ENCODE measurements around the gene LINGO1. TPM values are rescaled to one million over a fixed set of nuclear protein-coding genes. Genes with fewer than 3 reads are reported as not detected.

LINGO1 gene
- total and polyA plus RNA-seq, 2 donors (not counting 1 experiment from before 2014, with no cell fraction given) = 0.05 TPM; not detected in 1

GRCh38 chr15:77634266-77634962, 1.7 kb upstream of the LINGO1 start:
- H3K79me2 ChIP-seq (ENCODE audit: control insufficient read depth, insufficient read depth, low read length) = no peaks in the 10 kb centered on the region
- H3K27me3 ChIP-seq (ENCODE audit: control insufficient read depth, insufficient read depth, low read length) = peaks cover 46% of the 10 kb centered on the region
- no peak overlapping the region for H3K4me2 ChIP-seq (ENCODE audit: extremely low read depth, insufficient read depth, low read length)
- H3K36me3 ChIP-seq (ENCODE audit: control insufficient read depth, insufficient read depth, low read length) = no peaks in the 10 kb centered on the region
- no peak overlapping the region for H2AFZ ChIP-seq (ENCODE audit: low read length)
- peak; percentile 42 to 46 for DNase-seq (ENCODE audit: low read depth in 2 of 2)
- H3K4me3 ChIP-seq (replicated peaks in 1 of 4; ENCODE audit: control extremely low read depth in 1 of 4, insufficient read depth in 1 of 4, low read depth in 3 of 4, low read length in 4 of 4) = no peak overlapping the region
- TF ChIP-seq EZH2 (IDR thresholded peaks at IDR 0.05; ENCODE audit: low read length, missing control alignments) (no peak), CTCF (conservative IDR thresholded peaks at IDR 0.05 in 1 of 2, IDR thresholded peaks at IDR 0.05 in 1 of 2; ENCODE audit: low read depth in 1 of 2, low read length in 2 of 2) (peak in 1 of 2 donors; percentile 62)
- H4K20me1 ChIP-seq (ENCODE audit: control insufficient read depth, extremely low read depth, insufficient read depth, low read length) = no peaks in the 10 kb centered on the region
- no peaks in the 10 kb centered on the region for H3K9me3 ChIP-seq (ENCODE audit: control insufficient read depth, insufficient read depth, low read depth, low read length)
- H3K27ac ChIP-seq (ENCODE audit: insufficient read depth, low read length) = no peak overlapping the region
- H3K9ac ChIP-seq (ENCODE audit: insufficient read depth, low read length) = no peak overlapping the region
- H3K4me1 ChIP-seq (ENCODE audit: control insufficient read depth, extremely low read depth, insufficient read depth, low read length) = no peaks in the 10 kb centered on the region

- H3K4me2 ChIP-seq (ENCODE audit: extremely low read depth, insufficient read depth, low read length) = no peak overlapping the region
- H3K4me1 ChIP-seq (ENCODE audit: control insufficient read depth, extremely low read depth, insufficient read depth, low read length) = no peaks in the 10 kb centered on the region
- H3K27me3 ChIP-seq (ENCODE audit: control insufficient read depth, insufficient read depth, low read length) = peaks cover 45% of the 10 kb centered on the region
- H3K79me2 ChIP-seq (ENCODE audit: control insufficient read depth, insufficient read depth, low read length) = no peaks in the 10 kb centered on the region
- H3K36me3 ChIP-seq (ENCODE audit: control insufficient read depth, insufficient read depth, low read length) = no peaks in the 10 kb centered on the region
- DNase-seq (ENCODE audit: low read depth in 2 of 2) = no peak
- no peak overlapping the region for H3K9ac ChIP-seq (ENCODE audit: insufficient read depth, low read length)
- no peak overlapping the region for H3K4me3 ChIP-seq (replicated peaks in 1 of 4; ENCODE audit: control extremely low read depth in 1 of 4, insufficient read depth in 1 of 4, low read depth in 3 of 4, low read length in 4 of 4)
- H3K27ac ChIP-seq (ENCODE audit: insufficient read depth, low read length) = no peak overlapping the region
- no peaks in the 10 kb centered on the region for H3K9me3 ChIP-seq (ENCODE audit: control insufficient read depth, insufficient read depth, low read depth, low read length)
- TF ChIP-seq CTCF (conservative IDR thresholded peaks at IDR 0.05 in 1 of 2, IDR thresholded peaks at IDR 0.05 in 1 of 2; ENCODE audit: low read depth in 1 of 2, low read length in 2 of 2) = no peak
- no peak for TF ChIP-seq EZH2 (IDR thresholded peaks at IDR 0.05; ENCODE audit: low read length, missing control alignments)
- no peaks in the 10 kb centered on the region for H4K20me1 ChIP-seq (ENCODE audit: control insufficient read depth, extremely low read depth, insufficient read depth, low read length)
- no peak overlapping the region for H2AFZ ChIP-seq (ENCODE audit: low read length)
These were observed 1.2 kb upstream of the LINGO1 start for GRCh38 chr15:77633913-77634265.

- no peak overlapping the region for H3K9ac ChIP-seq (ENCODE audit: insufficient read depth, low read length)
- no peak overlapping the region for H3K27ac ChIP-seq (ENCODE audit: insufficient read depth, low read length)
These were observed 611 bp upstream of the LINGO1 start for GRCh38 chr15:77633134-77633912.

More at GRCh38 chr15:77633134-77633912, 611 bp upstream of the LINGO1 start:
- Histone ChIP-seq H3K27me3 (ENCODE audit: control insufficient read depth, insufficient read depth, low read length) (peaks cover 45% of the 10 kb centered on the region), H3K36me3 (ENCODE audit: control insufficient read depth, insufficient read depth, low read length) (no peaks in the 10 kb centered on the region), H3K9me3 (ENCODE audit: control insufficient read depth, insufficient read depth, low read depth, low read length) (no peaks in the 10 kb centered on the region), H2AFZ (ENCODE audit: low read length) (peak overlapping the region; percentile 51), H3K4me1 (ENCODE audit: control insufficient read depth, extremely low read depth, insufficient read depth, low read length) (no peaks in the 10 kb centered on the region), H3K4me2 (ENCODE audit: extremely low read depth, insufficient read depth, low read length) (peak overlapping the region; percentile 60), H3K4me3 (replicated peaks in 1 of 4; ENCODE audit: control extremely low read depth in 1 of 4, insufficient read depth in 1 of 4, low read depth in 3 of 4, low read length in 4 of 4) (peak overlapping the region in 2 of 4 experiments; percentile 1 to 45), H3K79me2 (ENCODE audit: control insufficient read depth, insufficient read depth, low read length) (no peaks in the 10 kb centered on the region), H4K20me1 (ENCODE audit: control insufficient read depth, extremely low read depth, insufficient read depth, low read length) (no peaks in the 10 kb centered on the region)
- DNase-seq (ENCODE audit: low read depth in 2 of 2) = peak; percentile 71 to 74
- TF ChIP-seq CTCF (conservative IDR thresholded peaks at IDR 0.05 in 1 of 2, IDR thresholded peaks at IDR 0.05 in 1 of 2; ENCODE audit: low read depth in 1 of 2, low read length in 2 of 2) = peak; percentile 97 to 100
- TF ChIP-seq EZH2 (IDR thresholded peaks at IDR 0.05; ENCODE audit: low read length, missing control alignments) = peak; percentile 100

Measured in fibroblast of lung (primary cell).